HepG2 (cell line): Measurements from ENCODE around the gene SIGLEC6. TPM values are rescaled to one million over a fixed set of nuclear protein-coding genes. Genes with fewer than 3 reads are reported as not detected.

Source experiments
- FOSL1 ChIP-seq: sonication (generic); formaldehyde crosslinking; IDR thresholded peaks from 2 replicates; pipeline ENCODE4 v1.9.0; 2021; ENCODE audit warnings: missing genetic modification reagents, borderline replicate concordance
- GPBP1L1 ChIP-seq: sonication (generic); formaldehyde crosslinking; IDR thresholded peaks from 2 replicates; pipeline ENCODE4 v1.5.0; 2020; ENCODE audit warnings: mild to moderate bottlenecking, missing genetic modification reagents
- KLF9 ChIP-seq: IDR thresholded peaks from 2 replicates; pipeline ENCODE4 v1.6.1; 2016; ENCODE audit warnings: low read depth
- MBD4 ChIP-seq: IDR thresholded peaks from 2 replicates; pipeline ENCODE4 v1.6.1; 2012; ENCODE audit warnings: low read length, inconsistent platforms, borderline replicate concordance
- MTF2 ChIP-seq: sonication (generic); formaldehyde crosslinking; IDR thresholded peaks from 2 replicates; pipeline ENCODE4 v1.5.0; 2020; ENCODE audit warnings: missing genetic modification reagents, borderline replicate concordance
- PAX8 ChIP-seq: sonication (generic); formaldehyde crosslinking; IDR thresholded peaks from 2 replicates; pipeline ENCODE4 v1.8.0; 2022; ENCODE audit warnings: mild to moderate bottlenecking, missing genetic modification reagents, borderline replicate concordance
- SATB2 ChIP-seq: sonication (generic); formaldehyde crosslinking; IDR thresholded peaks from 2 replicates; pipeline ENCODE4 v1.5.0; 2020; ENCODE audit warnings: missing genetic modification reagents
- SMC3 ChIP-seq: IDR thresholded peaks from 2 replicates; pipeline ENCODE4 v1.6.1; 2011; ENCODE audit warnings: low read length, improper control_type of control experiment
- ZNF574 ChIP-seq: sonication (generic); formaldehyde crosslinking; IDR thresholded peaks from 2 replicates; pipeline ENCODE4 v1.4.0; 2020; ENCODE audit warnings: missing genetic modification reagents
- polyA plus RNA-seq, 8 experiments: library from polyadenylated mRNA; depleted of rRNA in 3 of 8; stranded (reverse) in 7 of 8; unstranded in 1 of 8; fragments of >200 nt; fragmentation: Illumina TruSeq in 4 of 8; extraction: Trizol in 4 of 8; gene quantifications; 2 replicates each; pipeline versions ENCODE4 v1.2.1 to v1.2.3, GENCODE V29; 2011 to 2016; ENCODE audit warnings: low read depth in 4 of 8, missing spikeins in 1 of 8, mixed read lengths in 1 of 8; ENCODE audit not compliant: insufficient read depth in 1 of 8
- total RNA-seq, 5 experiments: library from RNA; depleted of rRNA; stranded (reverse); fragments of >200 nt; fragmentation: Illumina TruSeq; extraction: Trizol; gene quantifications; 2 replicates each; pipeline ENCODE4 v1.2.3, GENCODE V29; 2016; ENCODE audit warnings: low read depth in 1 of 5
- TF ChIP-seq, protein P1 (sequence below): sonication (generic); formaldehyde crosslinking; IDR thresholded peaks from 2 replicates; pipeline ENCODE4 v1.4.0; 2020; ENCODE audit warnings: missing genetic modification reagents, mild to moderate bottlenecking, borderline replicate concordance

Gene SIGLEC6
- total and polyA plus RNA-seq, 2 of the 13 experiments (the other 11 are each of a cell fraction or from before 2014, with no cell fraction given), result not detected

- TF ChIP-seq, protein P1, sequence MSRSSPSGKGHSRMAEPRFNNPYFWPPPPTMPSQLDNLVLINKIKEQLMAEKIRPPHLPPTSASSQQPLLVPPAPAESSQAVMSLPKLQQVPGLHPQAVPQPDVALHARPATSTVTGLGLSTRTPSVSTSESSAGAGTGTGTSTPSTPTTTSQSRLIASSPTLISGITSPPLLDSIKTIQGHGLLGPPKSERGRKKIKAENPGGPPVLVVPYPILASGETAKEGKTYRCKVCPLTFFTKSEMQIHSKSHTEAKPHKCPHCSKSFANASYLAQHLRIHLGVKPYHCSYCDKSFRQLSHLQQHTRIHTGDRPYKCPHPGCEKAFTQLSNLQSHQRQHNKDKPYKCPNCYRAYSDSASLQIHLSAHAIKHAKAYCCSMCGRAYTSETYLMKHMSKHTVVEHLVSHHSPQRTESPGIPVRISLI (CRISPR knock-in tag), result no peak
- no peak for TF ChIP-seq KLF9 (CRISPR knock-in tag)
- TF ChIP-seq GPBP1L1 (CRISPR knock-in tag), result no peak
- TF ChIP-seq MTF2, result no peak
- no peak for TF ChIP-seq ZNF574
- no peak for TF ChIP-seq PAX8 (CRISPR knock-in tag)
- TF ChIP-seq SMC3, result no peak
- no peak for TF ChIP-seq MBD4
- TF ChIP-seq SATB2 (CRISPR knock-in tag), result no peak
- TF ChIP-seq FOSL1 (CRISPR knock-in tag), result no peak
These were observed 62.3 kb downstream of the SIGLEC6 start (continued) for GRCh38 chr19:51469162-51469561.
